Lower leg skin (tissue), 4 donors: ENCODE data around the gene HRNR. TPM values are rescaled to one million over a fixed set of nuclear protein-coding genes. Genes with fewer than 3 reads are reported as not detected.

Experiments
- DNase-seq, 2 donors: peaks; one replicate each; pipeline ENCODE4 v3.0.0-alpha.2; 2019; ENCODE audit warnings: low spot score in 2 of 2
- H3K4me3 ChIP-seq: fragments of 200-600 bp; sonication (generic); 2 replicates; pipeline ENCODE4 v1.5.1; 2017; ENCODE audit warnings: mild to moderate bottlenecking, low read depth; ENCODE audit not compliant: poor library complexity, severe bottlenecking
- CTCF ChIP-seq, 3 donors: fragments of 450-650 bp; IDR thresholded peaks; one replicate each; pipeline ENCODE4 v1.5.1; 2016; ENCODE audit warnings: antibody characterized with exemption in 3 of 3, mild to moderate bottlenecking in 3 of 3, moderate library complexity in 2 of 3
- POLR2A ChIP-seq, 2 donors: fragments of 450-650 bp; IDR thresholded peaks; one replicate each; pipeline ENCODE4 v1.6.1; 2016 to 2017; ENCODE audit warnings: antibody characterized with exemption in 2 of 2, mild to moderate bottlenecking in 1 of 2, moderate library complexity in 1 of 2
- WGBS, 2 donors: methylation state at CpG; one replicate each; pipeline ENCODE4 v1.1.5; 2018; 5-methylcytosine and 5-hydroxymethylcytosine counted together
- intact Hi-C: fragments of 100-400 bp; cut with DNase I; formaldehyde crosslinking; loops from one replicate; pipeline ENCODE4 v1.15.0; 2023; ENCODE audit warnings: low total_unique reads
- total RNA-seq, 4 donors: library from RNA; depleted of rRNA; stranded (reverse); fragments of >200 nt; gene quantifications; one replicate each; pipeline ENCODE4 v1.1.0, GENCODE V29; 2016

The HRNR gene
- total RNA-seq, 4 donors from 2014 or later, result 0.03 to 0.04 TPM; not detected in 2

- TF ChIP-seq POLR2A (IDR thresholded peaks at IDR 0.05), result no peak
- no peak for TF ChIP-seq CTCF (IDR thresholded peaks at IDR 0.05)
- DNase-seq, result no peak
- intact Hi-C loops, result no loop called here
- H3K4me3 ChIP-seq, result no peak overlapping the region
- WGBS, 2 donors, result 24 to 40% methylated on average over 2 of the region's 2 CpGs
Measured at GRCh38 chr1:152164517-152165136, 59.4 kb downstream of the HRNR start.

- 70 to 73% methylated on average over 1 of the region's 1 CpG for WGBS, 2 donors
- intact Hi-C loops, result no loop called here
- no peak for DNase-seq
- TF ChIP-seq POLR2A (IDR thresholded peaks at IDR 0.05) (no peak), CTCF (IDR thresholded peaks at IDR 0.05) (no peak)
- no peak overlapping the region for H3K4me3 ChIP-seq
Measured at GRCh38 chr1:152162792-152163463, 61.1 kb downstream of the HRNR start.

Other genes starting within 250 kb of the HRNR start
- gene S100A10, start 230.3 kb downstream of the HRNR start, total RNA-seq, result 100 to 1,000 TPM in 2 of 4 donors, 10 to 100 TPM in 2; 74.8 to 153 (median 102) TPM
- 100 to 1,000 TPM; 394 to 516 (median 448) TPM for gene S100A11, start 187.2 kb downstream of the HRNR start, total RNA-seq
- 1 to 10 TPM in 1 of 4 donors, not detected in 3; 6.6 TPM for gene TCHHL1, start 135.1 kb downstream of the HRNR start, total RNA-seq
- 10 to 100 TPM in 1 of 4 donors, 1 to 10 TPM in 1, under 1 TPM in 2; 0.39 to 29.5 (median 1.2) TPM for gene TCHH, start 108.7 kb downstream of the HRNR start, total RNA-seq
- gene RPTN, start 65.0 kb downstream of the HRNR start, total RNA-seq, result 10 to 100 TPM; 17.3 to 30.4 (median 22.1) TPM
- 1,000 to 10,000 TPM; 4,019 to 5,303 (median 4,173) TPM for gene FLG, start 101.0 kb upstream of the HRNR start, total RNA-seq
- 1,000 to 10,000 TPM; 1,747 to 3,608 (median 2,024) TPM for gene FLG2, start 135.8 kb upstream of the HRNR start, total RNA-seq
- gene CRNN, start 190.1 kb upstream of the HRNR start, total RNA-seq, result 1 to 10 TPM; 5.3 to 7.9 (median 7.4) TPM